MM.1S (cell line): ENCODE data around the gene DNAAF5.

Source experiments
- DNase-seq: peaks from one replicate; pipeline ENCODE4 v3.0.0-alpha.2; 2015
- H2AFZ ChIP-seq: fragments of 300-600 bp; sonication (generic); 2 replicates; pipeline ENCODE4 v1.6.0; 2016; ENCODE audit warnings: antibody characterized with exemption, low read length
- H3F3A ChIP-seq: fragments of 300-600 bp; sonication (generic); 2 replicates; pipeline ENCODE4 v1.6.1; 2016; ENCODE audit warnings: mild to moderate bottlenecking, antibody characterized with exemption, low read length, moderate library complexity, mixed read lengths; ENCODE audit not compliant: insufficient read depth
- H3K27ac ChIP-seq: fragments of 300-600 bp; sonication (generic); 2 replicates; pipeline ENCODE4 v1.5.1; 2016; ENCODE audit warnings: mild to moderate bottlenecking, low read length
- H3K27me3 ChIP-seq: fragments of 300-600 bp; sonication (generic); replicated peaks from 2 replicates; pipeline ENCODE4 v1.6.0; 2016; ENCODE audit warnings: low read length; ENCODE audit not compliant: insufficient read depth
- H3K36me3 ChIP-seq: fragments of 300-600 bp; sonication (generic); replicated peaks from 2 replicates; pipeline ENCODE4 v1.6.1; 2016; ENCODE audit warnings: mild to moderate bottlenecking, low read length, mixed read lengths; ENCODE audit not compliant: insufficient read depth
- H3K4me1 ChIP-seq: fragments of 300-600 bp; sonication (generic); 2 replicates; pipeline ENCODE4 v1.6.1; 2016; ENCODE audit warnings: low read length, mixed read lengths
- H3K4me2 ChIP-seq: fragments of 300-600 bp; sonication (generic); 2 replicates; pipeline ENCODE4 v1.6.0; 2016; ENCODE audit warnings: low read depth, low read length
- H3K4me3 ChIP-seq: fragments of 300-600 bp; sonication (generic); 2 replicates; pipeline ENCODE4 v1.5.1; 2016; ENCODE audit warnings: low read length, mixed read lengths
- H3K79me2 ChIP-seq: fragments of 300-600 bp; sonication (generic); 2 replicates; pipeline ENCODE4 v1.6.1; 2016; ENCODE audit warnings: mixed run types, low read length, mixed read lengths
- H3K9ac ChIP-seq: fragments of 300-600 bp; sonication (generic); 2 replicates; pipeline ENCODE4 v1.6.1; 2016; ENCODE audit warnings: low read length, mixed read lengths
- H3K9me2 ChIP-seq: fragments of 300-600 bp; sonication (generic); replicated peaks from 2 replicates; pipeline ENCODE4 v1.6.1; 2016; ENCODE audit warnings: mild to moderate bottlenecking, low read length, mixed read lengths; ENCODE audit not compliant: insufficient read depth
- H3K9me3 ChIP-seq: fragments of 300-600 bp; sonication (generic); replicated peaks from 2 replicates; pipeline ENCODE4 v1.6.1; 2016; ENCODE audit warnings: mild to moderate bottlenecking, low read length, mixed read lengths; ENCODE audit not compliant: insufficient read depth
- H4K20me1 ChIP-seq: fragments of 300-600 bp; sonication (generic); 2 replicates; pipeline ENCODE4 v1.6.1; 2016; ENCODE audit warnings: mild to moderate bottlenecking, low read length, moderate library complexity, mixed read lengths; ENCODE audit not compliant: insufficient read depth
- CTCF ChIP-seq: fragments of 300-600 bp; sonication (generic); IDR thresholded peaks from 2 replicates; pipeline ENCODE4 v1.5.1; 2016; ENCODE audit warnings: antibody characterized with exemption, low read length, mixed read lengths
- EZH2 ChIP-seq: fragments of 300-600 bp; sonication (generic); optimal IDR thresholded peaks from 2 replicates; pipeline ENCODE3; 2017; ENCODE audit warnings: low read depth, mild to moderate bottlenecking, antibody characterized with exemption, low read length, mixed read lengths
- EZH2phosphoT487 ChIP-seq: fragments of 300-600 bp; sonication (generic); IDR thresholded peaks from 2 replicates; pipeline ENCODE4 v1.6.1; 2018; ENCODE audit warnings: antibody characterized with exemption, low read length

DNAAF5 gene

GRCh38 chr7:724298-724697 is 2.2 kb upstream of the DNAAF5 start:
- Histone ChIP-seq H3K9ac (no peak overlapping the region), H3K4me3 (no peak overlapping the region), H3K9me2 (no peaks in the 10 kb centered on the region), H3K9me3 (no peaks in the 10 kb centered on the region), H3K36me3 (peaks cover 9% of the 10 kb centered on the region; the same call in 1 of the 2 replicates), H3K4me1 (peaks cover 11% of the 10 kb centered on the region), H3K27me3 (no peaks in the 10 kb centered on the region), H4K20me1 (no peaks in the 10 kb centered on the region), H3K27ac (no peak overlapping the region), H3K4me2 (no peak overlapping the region), H2AFZ (no peak overlapping the region), H3F3A (no peaks in the 10 kb centered on the region), H3K79me2 (peaks cover 32% of the 10 kb centered on the region)
- DNase-seq = no peak
- TF ChIP-seq CTCF = no peak
- no peak for TF ChIP-seq EZH2
- no peak for TF ChIP-seq EZH2phosphoT487

GRCh38 chr7:725223-726005 is 1.1 kb upstream of the DNAAF5 start:
- peaks cover 9% of the 10 kb centered on the region; the same call in 1 of the 2 replicates for H3K36me3 ChIP-seq
- peaks cover 34% of the 10 kb centered on the region for H3K79me2 ChIP-seq
- no peaks in the 10 kb centered on the region for H3K27me3 ChIP-seq
- H3K9me2 ChIP-seq = no peaks in the 10 kb centered on the region
- TF ChIP-seq CTCF (no peak), EZH2phosphoT487 (no peak), EZH2 (no peak)
- no peaks in the 10 kb centered on the region for H3F3A ChIP-seq
- H3K9me3 ChIP-seq = no peaks in the 10 kb centered on the region
- H3K4me3 ChIP-seq = peak overlapping the region; percentile 67
- no peak overlapping the region for H3K9ac ChIP-seq
- peaks cover 11% of the 10 kb centered on the region for H3K4me1 ChIP-seq
- no peaks in the 10 kb centered on the region for H4K20me1 ChIP-seq
- H2AFZ ChIP-seq = peak overlapping the region; percentile 91
- peak overlapping the region; percentile 98; the same call in 1 of the 2 replicates for H3K4me2 ChIP-seq
- H3K27ac ChIP-seq = no peak overlapping the region
- DNase-seq = no peak

- no peak for TF ChIP-seq EZH2phosphoT487
- Histone ChIP-seq H3F3A (no peaks in the 10 kb centered on the region), H3K4me3 (peak overlapping the region; percentile 67; the same call in 1 of the 2 replicates), H3K79me2 (peaks cover 44% of the 10 kb centered on the region), H4K20me1 (no peaks in the 10 kb centered on the region), H3K36me3 (peaks cover 9% of the 10 kb centered on the region; the same call in 1 of the 2 replicates), H3K27me3 (no peaks in the 10 kb centered on the region), H3K4me1 (peaks cover 11% of the 10 kb centered on the region), H3K9ac (peak overlapping the region; percentile 63; the same call in 1 of the 2 replicates), H2AFZ (no peak overlapping the region), H3K9me3 (no peaks in the 10 kb centered on the region), H3K4me2 (no peak overlapping the region), H3K27ac (no peak overlapping the region), H3K9me2 (no peaks in the 10 kb centered on the region)
- peak; percentile 6 for DNase-seq
Measured at GRCh38 chr7:726854-727103, 280 bp downstream of the DNAAF5 start.
